Endodermal cell (in vitro differentiated cells): ENCODE data around the gene SDK1. TPM values are rescaled to one million over a fixed set of nuclear protein-coding genes. Genes with fewer than 3 reads are reported as not detected.

Experiments
- DNase-seq: peaks from one replicate; pipeline ENCODE4 v3.0.0-alpha.2; 2017
- H3K27ac ChIP-seq: 2 replicates; pipeline ENCODE4 v1.5.1; 2013; ENCODE audit warnings: mild to moderate bottlenecking, low read depth, low read length, moderate library complexity
- H3K27me3 ChIP-seq: 2 replicates; pipeline ENCODE4 v1.6.1; 2013; ENCODE audit warnings: mild to moderate bottlenecking, low read length, moderate library complexity; ENCODE audit not compliant: insufficient read depth, control insufficient read depth, poor library complexity, severe bottlenecking
- H3K36me3 ChIP-seq: 2 replicates; pipeline ENCODE4 v1.7.0; 2013; ENCODE audit warnings: mild to moderate bottlenecking, low read length, moderate library complexity; ENCODE audit not compliant: control insufficient read depth, insufficient read depth
- H3K4me1 ChIP-seq: one replicate; pipeline ENCODE4 v1.7.0; 2013; ENCODE audit warnings: low read length; ENCODE audit not compliant: control insufficient read depth, insufficient read depth
- H3K4me3 ChIP-seq: 2 replicates; pipeline ENCODE4 v1.5.1; 2013; ENCODE audit warnings: mild to moderate bottlenecking, low read length, moderate library complexity
- H3K9ac ChIP-seq: 2 replicates; pipeline ENCODE4 v1.6.1; 2013; ENCODE audit warnings: mild to moderate bottlenecking, low read length, moderate library complexity; ENCODE audit not compliant: poor library complexity, severe bottlenecking; ENCODE audit errors: extremely low read depth
- H3K9me3 ChIP-seq: 2 replicates; pipeline ENCODE4 v1.6.1; 2013; ENCODE audit warnings: mild to moderate bottlenecking, low read length, moderate library complexity; ENCODE audit not compliant: control insufficient read depth
- H3K27ac Mint-ChIP-seq: 2 replicates; pipeline ENCODE4 v1.8.0; 2020; ENCODE audit warnings: mixed read lengths
- H3K27me3 Mint-ChIP-seq: 2 replicates; pipeline ENCODE4 v1.8.0; 2021; ENCODE audit warnings: mild to moderate bottlenecking, mixed read lengths; ENCODE audit not compliant: insufficient read depth
- H3K36me3 Mint-ChIP-seq: 2 replicates; pipeline ENCODE4 v1.8.0; 2020; ENCODE audit warnings: low read depth, mixed read lengths
- H3K4me1 Mint-ChIP-seq: 2 replicates; pipeline ENCODE4 v1.8.0; 2020; ENCODE audit warnings: mixed read lengths
- H3K4me3 Mint-ChIP-seq: 2 replicates; pipeline ENCODE4 v1.8.0; 2020; ENCODE audit warnings: mild to moderate bottlenecking, moderate library complexity, mixed read lengths
- H3K9me3 Mint-ChIP-seq: 2 replicates; pipeline ENCODE4 v1.8.0; 2020; ENCODE audit warnings: mild to moderate bottlenecking, mixed read lengths
- CTCF ChIP-seq: fragments of 200-600 bp; sonication (generic); conservative IDR thresholded peaks from 2 replicates; pipeline ENCODE4 v1.5.0; 2021; ENCODE audit warnings: antibody characterized with exemption, mild to moderate bottlenecking
- WGBS, 2 experiments: methylation state at CpG; one replicate each; pipeline versions ENCODE4 v1.1.5 to v1.1.7; 2013; ENCODE audit warnings: missing lambda C conversion rate in 2 of 2, mixed read lengths in 1 of 2; ENCODE audit not compliant: insufficient coverage in 1 of 2, insufficient read length in 1 of 2; 5-methylcytosine and 5-hydroxymethylcytosine counted together
- total RNA-seq, 2 donors: library from RNA; stranded (reverse); fragmentation: NEBNext Ultra II Directional in 1 of 2; extraction: Animal tissue kit (Norgen Biotek cat#: 25700) in 1 of 2; gene quantifications; 2 replicates in 1 of 2; 3 replicates in 1 of 2; pipeline ENCODE4 v1.2.1, GENCODE V29; 2021

Gene SDK1
- total RNA-seq, 2 donors from 2014 or later, result 22.7 to 23.1 TPM

GRCh38 chr7:4124556-4125477 is 823.8 kb downstream of the SDK1 start:
- Mint-ChIP-seq H3K4me1 (no peaks in the 10 kb centered on the region), H3K4me3 (no peak overlapping the region), H3K27me3 (no peaks in the 10 kb centered on the region), H3K36me3 (peaks cover 11% of the 10 kb centered on the region), H3K9me3 (peaks cover 16% of the 10 kb centered on the region), H3K27ac (no peak overlapping the region)
- Histone ChIP-seq H3K4me3 (no peak overlapping the region), H3K9me3 (peaks cover 13% of the 10 kb centered on the region), H3K27ac (no peak overlapping the region), H3K36me3 (no peaks in the 10 kb centered on the region), H3K27me3 (no peaks in the 10 kb centered on the region), H3K9ac (no peak overlapping the region), H3K4me1 (no peaks in the 10 kb centered on the region)
- DNase-seq, result no peak
- no peak for TF ChIP-seq CTCF
- 89 to 98% methylated on average over 4 to 5 of the region's 5 CpGs for whole genome bisulfite sequencing, 2 experiments

- DNase-seq, result no peak
- H3K9me3 Mint-ChIP-seq, result no peaks in the 10 kb centered on the region
- TF ChIP-seq CTCF, result no peak
- H3K4me3 ChIP-seq, result no peak overlapping the region
- H3K27me3 ChIP-seq, result no peaks in the 10 kb centered on the region
- H3K9me3 ChIP-seq, result no peaks in the 10 kb centered on the region
- no peak overlapping the region for H3K9ac ChIP-seq
- no peak overlapping the region for H3K27ac Mint-ChIP-seq
- H3K4me1 ChIP-seq, result no peaks in the 10 kb centered on the region
- no peaks in the 10 kb centered on the region for H3K36me3 ChIP-seq
- H3K27ac ChIP-seq, result no peak overlapping the region
- H3K4me1 Mint-ChIP-seq, result peaks cover 5% of the 10 kb centered on the region
- H3K27me3 Mint-ChIP-seq, result no peaks in the 10 kb centered on the region
- H3K4me3 Mint-ChIP-seq, result no peak overlapping the region
- WGBS, 2 experiments, result 88 to 93% methylated on average over 15 to 21 of the region's 21 CpGs
- no peaks in the 10 kb centered on the region for H3K36me3 Mint-ChIP-seq
Measured at GRCh38 chr7:4127909-4128560, 827.0 kb downstream of the SDK1 start.

GRCh38 chr7:4129481-4130122 is 828.5 kb downstream of the SDK1 start:
- peak; percentile 39 for TF ChIP-seq CTCF
- no peak overlapping the region for H3K9ac ChIP-seq
- no peak overlapping the region for H3K27ac Mint-ChIP-seq
- peaks cover 14% of the 10 kb centered on the region for H3K4me1 Mint-ChIP-seq
- no peak overlapping the region for H3K27ac ChIP-seq
- H3K4me1 ChIP-seq, result no peaks in the 10 kb centered on the region
- 93 to 98% methylated on average over 24 to 29 of the region's 29 CpGs for WGBS, 2 experiments
- H3K36me3 ChIP-seq, result no peaks in the 10 kb centered on the region
- no peak overlapping the region for H3K4me3 Mint-ChIP-seq
- DNase-seq, result no peak
- H3K9me3 ChIP-seq, result no peaks in the 10 kb centered on the region
- H3K27me3 Mint-ChIP-seq, result no peaks in the 10 kb centered on the region
- no peaks in the 10 kb centered on the region for H3K27me3 ChIP-seq
- H3K4me3 ChIP-seq, result no peak overlapping the region
- H3K36me3 Mint-ChIP-seq, result no peaks in the 10 kb centered on the region
- no peaks in the 10 kb centered on the region for H3K9me3 Mint-ChIP-seq
